Neuronal stem cell (in vitro differentiated cells): ENCODE results near the gene TSHZ1.

Experiments used
- DNase-seq: peaks from one replicate; pipeline ENCODE4 v3.0.0-alpha.2; 2013; ENCODE audit warnings: low spot score
- H2AFZ ChIP-seq: one replicate; pipeline ENCODE4 v1.6.1; 2013; ENCODE audit warnings: mild to moderate bottlenecking, low read length, inconsistent platforms
- H2AK5ac ChIP-seq: 2 replicates; pipeline ENCODE4 v1.6.1; 2013; ENCODE audit warnings: low read depth, mild to moderate bottlenecking, inconsistent platforms, low read length, moderate library complexity, mixed read lengths
- H2BK120ac ChIP-seq: 2 replicates; pipeline ENCODE4 v1.6.1; 2013; ENCODE audit warnings: low read depth, mild to moderate bottlenecking, inconsistent platforms, low read length, moderate library complexity, mixed read lengths
- H2BK12ac ChIP-seq: one replicate; pipeline ENCODE4 v1.6.1; 2013; ENCODE audit warnings: low read length, inconsistent platforms
- H2BK15ac ChIP-seq: 2 replicates; pipeline ENCODE4 v1.6.1; 2013; ENCODE audit warnings: mild to moderate bottlenecking, low read length, inconsistent platforms, mixed read lengths
- H2BK5ac ChIP-seq: one replicate; pipeline ENCODE4 v1.6.1; 2013; ENCODE audit warnings: inconsistent platforms, mild to moderate bottlenecking, low read length, moderate library complexity
- H3K14ac ChIP-seq: one replicate; pipeline ENCODE4 v1.6.1; 2013; ENCODE audit warnings: low read length, inconsistent platforms
- H3K18ac ChIP-seq: 2 replicates; pipeline ENCODE4 v1.6.1; 2013; ENCODE audit warnings: low read length, inconsistent platforms
- H3K23ac ChIP-seq: 2 replicates; pipeline ENCODE4 v1.6.1; 2013; ENCODE audit warnings: low read depth, mild to moderate bottlenecking, mixed read lengths, low read length, inconsistent platforms; ENCODE audit not compliant: poor library complexity
- H3K27ac ChIP-seq: replicated peaks from 3 replicates; pipeline ENCODE4 v1.5.1; 2013; ENCODE audit warnings: low read length, inconsistent platforms
- H3K27me3 ChIP-seq, 3 experiments: 2 replicates each; pipeline ENCODE4 v1.6.1; 2013; ENCODE audit warnings: low read length in 3 of 3, mild to moderate bottlenecking in 2 of 3, inconsistent platforms in 1 of 3, low read depth in 1 of 3, mixed read lengths in 1 of 3, moderate library complexity in 1 of 3; ENCODE audit not compliant: control insufficient read depth in 3 of 3, insufficient read depth in 3 of 3
- H3K36me3 ChIP-seq, 2 donors: replicated peaks in 1 of 2; 2 replicates each; pipeline ENCODE4 v1.6.1; 2013; ENCODE audit warnings: low read length in 2 of 2; ENCODE audit not compliant: control insufficient read depth in 2 of 2, insufficient read depth in 2 of 2
- H3K4ac ChIP-seq: 2 replicates; pipeline ENCODE4 v1.6.1; 2013; ENCODE audit warnings: inconsistent platforms, mild to moderate bottlenecking, low read length, moderate library complexity
- H3K4me1 ChIP-seq, 2 donors: 1 replicate in 1 of 2; 2 replicates in 1 of 2; pipeline ENCODE4 v1.6.1; 2013; ENCODE audit warnings: low read length in 2 of 2, low read depth in 1 of 2; ENCODE audit not compliant: control insufficient read depth in 2 of 2, insufficient read depth in 1 of 2
- H3K4me2 ChIP-seq: one replicate; pipeline ENCODE4 v1.6.1; 2013; ENCODE audit warnings: mild to moderate bottlenecking, low read length, inconsistent platforms; ENCODE audit not compliant: insufficient read depth, poor library complexity, severe bottlenecking
- H3K4me3 ChIP-seq, 2 donors: 2 replicates each; pipeline ENCODE4 v1.5.1; 2013; ENCODE audit warnings: low read length in 2 of 2, mild to moderate bottlenecking in 2 of 2, inconsistent platforms in 1 of 2, moderate library complexity in 1 of 2
- H3K79me1 ChIP-seq: one replicate; pipeline ENCODE4 v1.6.1; 2013; ENCODE audit warnings: low read depth, mild to moderate bottlenecking, inconsistent platforms, low read length, moderate library complexity
- H3K9ac ChIP-seq: one replicate; pipeline ENCODE4 v1.6.1; 2013; ENCODE audit warnings: mild to moderate bottlenecking, low read depth, low read length, inconsistent platforms; ENCODE audit not compliant: poor library complexity
- H3K9me3 ChIP-seq, 2 donors: replicated peaks in 1 of 2; 2 replicates each; pipeline versions ENCODE3 to v1.6.1; 2013; ENCODE audit warnings: low read length in 2 of 2, mild to moderate bottlenecking in 2 of 2, inconsistent platforms in 1 of 2, low read depth in 1 of 2, mixed read lengths in 1 of 2, moderate library complexity in 1 of 2; ENCODE audit not compliant: control insufficient read depth in 2 of 2, insufficient read depth in 1 of 2
- H4K8ac ChIP-seq: one replicate; pipeline ENCODE4 v1.6.1; 2013; ENCODE audit warnings: low read depth, mild to moderate bottlenecking, inconsistent platforms, low read length, moderate library complexity
- H4K91ac ChIP-seq: one replicate; pipeline ENCODE4 v1.6.1; 2013; ENCODE audit warnings: low read length, low read depth, mild to moderate bottlenecking, inconsistent platforms; ENCODE audit not compliant: poor library complexity
- whole genome bisulfite sequencing, 2 donors: extraction: QIAGEN DNeasy Blood & Tissue Kit; methylation state at CpG; one replicate each; pipeline ENCODE4 v1.1.7; 2013; ENCODE audit warnings: missing lambda C conversion rate in 2 of 2, mixed read lengths in 1 of 2; ENCODE audit not compliant: insufficient read length in 2 of 2, insufficient replicate concordance in 1 of 2; ENCODE audit errors: extremely low coverage in 2 of 2; 5-methylcytosine and 5-hydroxymethylcytosine counted together

TSHZ1 gene

GRCh38 chr18:75321431-75321830, 110.8 kb downstream of the TSHZ1 start:
- H3K4me2 ChIP-seq: no peak overlapping the region
- peak overlapping the region; percentile 42 for H2BK5ac ChIP-seq
- no peak overlapping the region for H3K4ac ChIP-seq
- no peaks in the 10 kb centered on the region for H3K36me3 ChIP-seq
- H3K4me1 ChIP-seq: no peaks in the 10 kb centered on the region
- H4K8ac ChIP-seq: no peak overlapping the region
- H3K79me1 ChIP-seq: no peaks in the 10 kb centered on the region
- peak overlapping the region; percentile 75 for H3K23ac ChIP-seq
- peaks cover 0 to 3% (median 0%) of the 10 kb centered on the region in 3 experiments for H3K27me3 ChIP-seq
- no CpG with 5 or more reads among the region's 6 CpGs for WGBS, 2 donors
- DNase-seq: no peak
- no peak overlapping the region for H3K27ac ChIP-seq
- H4K91ac ChIP-seq: no peak overlapping the region
- H2BK12ac ChIP-seq: no peak overlapping the region
- H2AK5ac ChIP-seq: no peak overlapping the region
- no peak overlapping the region for H2AFZ ChIP-seq
- H3K9me3 ChIP-seq: no peaks in the 10 kb centered on the region
- H3K14ac ChIP-seq: no peak overlapping the region
- no peak overlapping the region for H3K4me3 ChIP-seq
- no peak overlapping the region for H3K9ac ChIP-seq
- no peak overlapping the region for H3K18ac ChIP-seq
- no peak overlapping the region for H2BK120ac ChIP-seq
- H2BK15ac ChIP-seq: no peak overlapping the region

GRCh38 chr18:75322206-75322605, 111.6 kb downstream of the TSHZ1 start:
- H3K4me2 ChIP-seq: no peak overlapping the region
- no peaks in the 10 kb centered on the region for H3K36me3 ChIP-seq
- H3K4me1 ChIP-seq: no peaks in the 10 kb centered on the region
- H3K27me3 ChIP-seq: peaks cover 0 to 3% (median 0%) of the 10 kb centered on the region in 3 experiments
- no peak overlapping the region for H2BK12ac ChIP-seq
- H2BK5ac ChIP-seq: peak overlapping the region; percentile 42
- no peak overlapping the region for H3K27ac ChIP-seq
- H3K14ac ChIP-seq: peak overlapping the region; percentile 10
- H4K91ac ChIP-seq: no peak overlapping the region
- H2BK15ac ChIP-seq: no peak overlapping the region
- H2AK5ac ChIP-seq: peak overlapping the region; percentile 19
- H4K8ac ChIP-seq: peak overlapping the region; percentile 52
- H3K18ac ChIP-seq: peak overlapping the region; percentile 16
- DNase-seq: no peak
- H3K23ac ChIP-seq: peak overlapping the region; percentile 52
- H3K9ac ChIP-seq: no peak overlapping the region
- H2AFZ ChIP-seq: no peak overlapping the region
- peaks cover 0 to 3% of the 10 kb centered on the region in 2 donors for H3K9me3 ChIP-seq
- no peak overlapping the region for H3K4ac ChIP-seq
- no peak overlapping the region for H2BK120ac ChIP-seq
- H3K4me3 ChIP-seq: no peak overlapping the region
- H3K79me1 ChIP-seq: no peaks in the 10 kb centered on the region
- WGBS, 2 donors: no CpG with 5 or more reads among the region's 11 CpGs

- no peak overlapping the region for H2BK15ac ChIP-seq
These were observed 113.4 kb downstream of the TSHZ1 start for GRCh38 chr18:75323821-75324585.

GRCh38 chr18:75324686-75325257, 114.2 kb downstream of the TSHZ1 start:
- Histone ChIP-seq H2BK5ac (no peak overlapping the region), H3K36me3 (no peaks in the 10 kb centered on the region), H3K4me1 (no peaks in the 10 kb centered on the region), H2AFZ (no peak overlapping the region), H3K9me3 (peaks cover 0 to 3% of the 10 kb centered on the region in 2 donors), H3K79me1 (no peaks in the 10 kb centered on the region), H3K27me3 (peaks cover 0 to 3% (median 0%) of the 10 kb centered on the region in 3 experiments), H2BK120ac (no peak overlapping the region), H3K9ac (no peak overlapping the region), H4K91ac (no peak overlapping the region), H3K4me2 (no peak overlapping the region), H3K27ac (no peak overlapping the region), H3K4me3 (no peak overlapping the region), H3K4ac (no peak overlapping the region), H2AK5ac (no peak overlapping the region), H2BK15ac (no peak overlapping the region), H2BK12ac (no peak overlapping the region), H4K8ac (no peak overlapping the region), H3K18ac (no peak overlapping the region), H3K23ac (no peak overlapping the region), H3K14ac (no peak overlapping the region)
- WGBS, 2 donors: no CpG with 5 or more reads among the region's 2 CpGs
- DNase-seq: no peak

More at GRCh38 chr18:75323821-75324585, 113.4 kb downstream of the TSHZ1 start:
- no peak overlapping the region for H3K4me2 ChIP-seq
- no peak overlapping the region for H4K8ac ChIP-seq
- H3K23ac ChIP-seq: no peak overlapping the region
- H2BK12ac ChIP-seq: no peak overlapping the region
- H3K4me3 ChIP-seq: no peak overlapping the region
- DNase-seq: no peak
- H3K36me3 ChIP-seq: no peaks in the 10 kb centered on the region
- no CpG with 5 or more reads among the region's 8 CpGs for WGBS, 2 donors
- H3K9me3 ChIP-seq: peaks cover 0 to 3% of the 10 kb centered on the region in 2 donors
- no peak overlapping the region for H3K27ac ChIP-seq
- H2BK5ac ChIP-seq: no peak overlapping the region
- peaks cover 0 to 3% (median 0%) of the 10 kb centered on the region in 3 experiments for H3K27me3 ChIP-seq
- H3K14ac ChIP-seq: no peak overlapping the region
- no peak overlapping the region for H3K9ac ChIP-seq
- no peak overlapping the region for H2BK120ac ChIP-seq
- no peak overlapping the region for H3K4ac ChIP-seq
- no peaks in the 10 kb centered on the region for H3K79me1 ChIP-seq
- H3K4me1 ChIP-seq: no peaks in the 10 kb centered on the region
- H2AK5ac ChIP-seq: no peak overlapping the region
- H2AFZ ChIP-seq: no peak overlapping the region
- no peak overlapping the region for H4K91ac ChIP-seq
- no peak overlapping the region for H3K18ac ChIP-seq
